ENCODE results near the gene BABAM2. TPM values are rescaled to one million over a fixed set of nuclear protein-coding genes. Genes with fewer than 3 reads are reported as not detected.

Gene BABAM2
- total and polyA plus RNA-seq, 2 experiments from 2014 or later = 31.8 to 83.3 TPM

GRCh38 chr2:27993950-27994728, 103.6 kb downstream of the BABAM2 start:
- Histone ChIP-seq H3K27me3 (no peaks in the 10 kb centered on the region), H3K27ac (no peak overlapping the region), H3K4me3 (no peak overlapping the region), H3K36me3 (no peaks in the 10 kb centered on the region), H3K4me1 (ENCODE audit: low read depth) (no peaks in the 10 kb centered on the region), H3K9me3 (ENCODE audit: low read depth) (no peaks in the 10 kb centered on the region)
- no peak for TF ChIP-seq CTCF (IDR thresholded peaks at IDR 0.05; ENCODE audit: low read depth, low read length)
- no peak for DNase-seq (ENCODE audit: low read depth in 1 of 2, low spot score in 1 of 2)

- no peak overlapping the region for H3K4me3 ChIP-seq
- H3K36me3 ChIP-seq = no peaks in the 10 kb centered on the region
- TF ChIP-seq CTCF (IDR thresholded peaks at IDR 0.05; ENCODE audit: low read depth, low read length) = no peak
- H3K4me1 ChIP-seq (ENCODE audit: low read depth) = no peaks in the 10 kb centered on the region
- no peak overlapping the region for H3K27ac ChIP-seq
- no peaks in the 10 kb centered on the region for H3K27me3 ChIP-seq
- no peaks in the 10 kb centered on the region for H3K9me3 ChIP-seq (ENCODE audit: low read depth)
- no peak for DNase-seq (ENCODE audit: low read depth in 1 of 2, low spot score in 1 of 2)
Measured at GRCh38 chr2:27996156-27996922, 105.8 kb downstream of the BABAM2 start.

GRCh38 chr2:28000287-28000686, 109.8 kb downstream of the BABAM2 start:
- Histone ChIP-seq H3K9me3 (ENCODE audit: low read depth) (no peaks in the 10 kb centered on the region), H3K27ac (no peak overlapping the region), H3K4me1 (ENCODE audit: low read depth) (no peaks in the 10 kb centered on the region), H3K36me3 (no peaks in the 10 kb centered on the region), H3K4me3 (no peak overlapping the region), H3K27me3 (no peaks in the 10 kb centered on the region)
- no peak for DNase-seq (ENCODE audit: low read depth in 1 of 2, low spot score in 1 of 2)
- no peak for TF ChIP-seq CTCF (IDR thresholded peaks at IDR 0.05; ENCODE audit: low read depth, low read length)

GRCh38 chr2:28002181-28002580, 111.7 kb downstream of the BABAM2 start:
- Histone ChIP-seq H3K36me3 (no peaks in the 10 kb centered on the region), H3K4me1 (ENCODE audit: low read depth) (no peaks in the 10 kb centered on the region), H3K27ac (no peak overlapping the region), H3K4me3 (no peak overlapping the region), H3K27me3 (no peaks in the 10 kb centered on the region), H3K9me3 (ENCODE audit: low read depth) (no peaks in the 10 kb centered on the region)
- no peak for TF ChIP-seq CTCF (IDR thresholded peaks at IDR 0.05; ENCODE audit: low read depth, low read length)
- DNase-seq (ENCODE audit: low read depth in 1 of 2, low spot score in 1 of 2) = no peak

GRCh38 chr2:28004086-28004485, 113.6 kb downstream of the BABAM2 start:
- no peak for TF ChIP-seq CTCF (IDR thresholded peaks at IDR 0.05; ENCODE audit: low read depth, low read length)
- H3K9me3 ChIP-seq (ENCODE audit: low read depth) = no peaks in the 10 kb centered on the region
- H3K4me3 ChIP-seq = no peak overlapping the region
- H3K27ac ChIP-seq = no peak overlapping the region
- H3K27me3 ChIP-seq = no peaks in the 10 kb centered on the region
- peak in 1 of 2 donors; percentile 87 for DNase-seq (ENCODE audit: low read depth in 1 of 2, low spot score in 1 of 2)
- H3K4me1 ChIP-seq (ENCODE audit: low read depth) = no peaks in the 10 kb centered on the region
- no peaks in the 10 kb centered on the region for H3K36me3 ChIP-seq
